ENCODE results near the gene ADAM17. TPM values are rescaled to one million over a fixed set of nuclear protein-coding genes. Genes with fewer than 3 reads are reported as not detected.

The ADAM17 gene
- polyA plus RNA-seq, 1 experiment, result 14.0 TPM

GRCh38 chr2:9527995-9528787 is 27.4 kb downstream of the ADAM17 start:
- no peak for TF ChIP-seq CTCF (IDR thresholded peaks at IDR 0.05; ENCODE audit: low read depth, low read length)
- H3K4me3 ChIP-seq (ENCODE audit: low read depth, low read length), result no peak overlapping the region
- DNase-seq (ENCODE audit: low read depth, low spot score), result no peak
- POLR2A ChIA-PET, result no interaction called here
- no peaks in the 10 kb centered on the region for H3K9me3 ChIP-seq (ENCODE audit: control insufficient read depth, insufficient read depth, low read length)
- no peak overlapping the region for H3K27ac ChIP-seq (ENCODE audit: low read depth, low read length)
- CTCF ChIA-PET, result no interaction called here
- H3K27me3 ChIP-seq (ENCODE audit: control insufficient read depth, insufficient read depth, low read length), result no peaks in the 10 kb centered on the region

- no peak for DNase-seq (ENCODE audit: low read depth, low spot score)
- Histone ChIP-seq H3K27me3 (ENCODE audit: control insufficient read depth, insufficient read depth, low read length) (no peaks in the 10 kb centered on the region), H3K27ac (ENCODE audit: low read depth, low read length) (no peak overlapping the region), H3K4me3 (ENCODE audit: low read depth, low read length) (no peak overlapping the region), H3K9me3 (ENCODE audit: control insufficient read depth, insufficient read depth, low read length) (no peaks in the 10 kb centered on the region)
- ChIA-PET CTCF (interaction anchor here (1.1 kb wide), 1 partner anchor 11 kb away, joined by 4 read pairs; no protein-coding TSS in a partner anchor), POLR2A (no interaction called here)
- TF ChIP-seq CTCF (IDR thresholded peaks at IDR 0.05; ENCODE audit: low read depth, low read length), result no peak
Measured at GRCh38 chr2:9525266-9525665, 30.4 kb downstream of the ADAM17 start.

- Histone ChIP-seq H3K27me3 (ENCODE audit: control insufficient read depth, insufficient read depth, low read length) (no peaks in the 10 kb centered on the region), H3K9me3 (ENCODE audit: control insufficient read depth, insufficient read depth, low read length) (no peaks in the 10 kb centered on the region), H3K27ac (ENCODE audit: low read depth, low read length) (no peak overlapping the region), H3K4me3 (ENCODE audit: low read depth, low read length) (no peak overlapping the region)
- CTCF ChIA-PET, result no interaction called here
- POLR2A ChIA-PET, result interaction anchor here (0.7 kb wide), 1 partner anchor 30 kb away, joined by 4 read pairs; no protein-coding TSS in a partner anchor
- DNase-seq (ENCODE audit: low read depth, low spot score), result no peak
- no peak for TF ChIP-seq CTCF (IDR thresholded peaks at IDR 0.05; ENCODE audit: low read depth, low read length)
Measured at GRCh38 chr2:9524291-9524690, 31.3 kb downstream of the ADAM17 start.

DNA sequence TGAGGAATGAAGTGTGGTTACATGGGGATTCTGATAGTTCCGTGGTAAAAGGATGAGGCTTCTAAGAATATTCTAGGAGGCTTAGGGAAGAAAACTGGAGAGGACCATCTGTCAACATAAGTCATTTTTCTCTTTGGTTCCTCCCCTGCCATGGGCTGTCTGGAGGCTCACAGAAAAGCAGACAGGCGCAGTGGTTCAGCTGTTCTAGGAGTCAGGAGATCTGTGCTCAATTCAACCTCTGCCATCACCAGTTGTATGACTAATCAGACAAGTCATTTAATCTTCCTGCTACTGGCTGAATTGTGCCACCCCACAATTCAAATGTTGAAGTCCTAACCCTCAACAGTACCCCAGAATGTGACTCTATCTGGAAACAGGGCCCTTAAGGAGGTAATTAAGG is 36.4 kb downstream of the ADAM17 start:
- no peak for DNase-seq (ENCODE audit: low read depth, low spot score)
- Histone ChIP-seq H3K4me3 (ENCODE audit: low read depth, low read length) (no peak overlapping the region), H3K27ac (ENCODE audit: low read depth, low read length) (no peak overlapping the region), H3K27me3 (ENCODE audit: control insufficient read depth, insufficient read depth, low read length) (no peaks in the 10 kb centered on the region), H3K9me3 (ENCODE audit: control insufficient read depth, insufficient read depth, low read length) (no peaks in the 10 kb centered on the region)
- TF ChIP-seq CTCF (IDR thresholded peaks at IDR 0.05; ENCODE audit: low read depth, low read length), result no peak
- ChIA-PET POLR2A (no interaction called here), CTCF (no interaction called here)

GRCh38 chr2:9518780-9519179 is 36.9 kb downstream of the ADAM17 start:
- Histone ChIP-seq H3K9me3 (ENCODE audit: control insufficient read depth, insufficient read depth, low read length) (no peaks in the 10 kb centered on the region), H3K27me3 (ENCODE audit: control insufficient read depth, insufficient read depth, low read length) (no peaks in the 10 kb centered on the region), H3K4me3 (ENCODE audit: low read depth, low read length) (no peak overlapping the region), H3K27ac (ENCODE audit: low read depth, low read length) (no peak overlapping the region)
- no peak for DNase-seq (ENCODE audit: low read depth, low spot score)
- POLR2A ChIA-PET, result interaction anchor here (0.6 to 0.7 kb wide), 2 partner anchors 36 to 62 kb away, joined by 3 to 9 read pairs; no protein-coding TSS in a partner anchor
- no peak for TF ChIP-seq CTCF (IDR thresholded peaks at IDR 0.05; ENCODE audit: low read depth, low read length)
- CTCF ChIA-PET, result interaction anchor here (1.1 kb wide), 1 partner anchor 252 kb away, joined by 4 read pairs; no protein-coding TSS in a partner anchor

All from AG04450 (cell line).